Measurements from ENCODE around the gene MLN. TPM values are rescaled to one million over a fixed set of nuclear protein-coding genes. Genes with fewer than 3 reads are reported as not detected.

MLN gene
- total and polyA plus RNA-seq, 2 experiments from 2014 or later: 0.86 to 2.3 TPM

DNA sequence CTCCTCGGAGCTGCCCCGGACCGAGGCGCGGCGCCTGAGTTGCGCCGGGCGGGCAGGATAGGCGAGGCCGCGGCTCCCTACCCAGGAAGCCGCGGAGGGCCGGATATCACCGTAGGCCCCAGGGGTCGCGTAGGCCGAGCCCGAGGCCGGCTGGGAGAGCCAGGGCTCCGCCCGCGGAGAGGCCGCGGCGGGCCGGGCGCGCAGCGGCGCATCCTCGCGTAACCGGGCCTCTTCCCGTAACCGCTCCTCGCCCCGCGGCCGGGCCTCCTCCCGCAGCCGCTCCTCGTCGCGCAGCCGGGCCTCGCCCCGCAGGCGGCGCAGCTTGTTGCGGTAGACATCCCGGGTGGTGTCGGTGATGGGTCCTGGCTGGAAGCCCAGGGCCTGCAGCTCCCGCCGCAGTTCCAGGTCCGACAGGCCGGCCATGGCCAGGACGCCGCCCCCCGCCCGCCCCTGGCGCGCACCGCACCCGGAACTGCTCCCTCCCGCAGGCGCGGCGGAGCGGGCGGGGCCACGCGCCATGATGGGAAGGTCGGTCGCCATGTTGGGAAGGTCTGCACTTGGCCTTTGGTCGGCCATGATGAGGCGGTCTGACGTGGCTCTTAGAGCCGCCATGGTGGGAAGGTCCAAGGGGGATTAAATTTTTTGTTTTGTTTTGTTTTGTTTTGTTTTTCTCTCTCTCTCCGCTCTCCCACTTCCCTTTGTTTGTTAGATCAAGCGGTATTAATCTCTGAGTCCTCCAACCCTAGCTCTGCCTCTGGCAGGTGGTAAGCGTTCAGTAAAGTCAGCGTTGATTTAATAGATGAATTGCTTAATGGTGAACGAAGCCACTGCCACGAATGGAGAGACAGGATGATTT is 14.9 kb downstream of the MLN start, which contains the start of gene LEMD2:
Gene LEMD2, minus strand, starts transcription at position 437 of the 856 bp plus-strand sequence. Its CDS starts 14 bp downstream, at position 423.
- Histone ChIP-seq H3K4me2 (peak within 1 kb of the TSS; percentile 94), H3K36me3 (replicated peaks; ENCODE audit: insufficient read depth, low read depth) (no peaks in the 10 kb centered on the region), H3K27ac (peak within 1 kb of the TSS; percentile 98), H3K27me3 (no peaks in the 10 kb centered on the region), H3K9me3 (ENCODE audit: low read depth) (no peaks in the 10 kb centered on the region), H4K20me1 (ENCODE audit: insufficient read depth, poor library complexity, severe bottlenecking) (peaks cover 39% of the 10 kb centered on the region), H2AFZ (peak within 1 kb of the TSS; percentile 99), H3K79me2 (peaks cover 44% of the 10 kb centered on the region), H3K4me3 (peak within 1 kb of the TSS; percentile 83), H3K4me1 (ENCODE audit: insufficient read depth) (peaks cover 31% of the 10 kb centered on the region), H3K9me2 (replicated peaks; ENCODE audit: insufficient read depth) (no peaks in the 10 kb centered on the region)
- DNase-seq (ENCODE audit: low spot score): peak; percentile 96
- WGBS (ENCODE audit: low lambda C conversion rate, missing lambda C conversion rate): 6% methylated on average over 74 of the region's 86 CpGs
- no peak for TF ChIP-seq EZH2 (IDR thresholded peaks at IDR 0.05; ENCODE audit: borderline replicate concordance)
- TF ChIP-seq, protein P1, sequence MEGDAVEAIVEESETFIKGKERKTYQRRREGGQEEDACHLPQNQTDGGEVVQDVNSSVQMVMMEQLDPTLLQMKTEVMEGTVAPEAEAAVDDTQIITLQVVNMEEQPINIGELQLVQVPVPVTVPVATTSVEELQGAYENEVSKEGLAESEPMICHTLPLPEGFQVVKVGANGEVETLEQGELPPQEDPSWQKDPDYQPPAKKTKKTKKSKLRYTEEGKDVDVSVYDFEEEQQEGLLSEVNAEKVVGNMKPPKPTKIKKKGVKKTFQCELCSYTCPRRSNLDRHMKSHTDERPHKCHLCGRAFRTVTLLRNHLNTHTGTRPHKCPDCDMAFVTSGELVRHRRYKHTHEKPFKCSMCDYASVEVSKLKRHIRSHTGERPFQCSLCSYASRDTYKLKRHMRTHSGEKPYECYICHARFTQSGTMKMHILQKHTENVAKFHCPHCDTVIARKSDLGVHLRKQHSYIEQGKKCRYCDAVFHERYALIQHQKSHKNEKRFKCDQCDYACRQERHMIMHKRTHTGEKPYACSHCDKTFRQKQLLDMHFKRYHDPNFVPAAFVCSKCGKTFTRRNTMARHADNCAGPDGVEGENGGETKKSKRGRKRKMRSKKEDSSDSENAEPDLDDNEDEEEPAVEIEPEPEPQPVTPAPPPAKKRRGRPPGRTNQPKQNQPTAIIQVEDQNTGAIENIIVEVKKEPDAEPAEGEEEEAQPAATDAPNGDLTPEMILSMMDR (IDR thresholded peaks at IDR 0.05; ENCODE audit: poor library complexity): no peak
- no peak for TF ChIP-seq EZH2phosphoT487 (IDR thresholded peaks at IDR 0.05; ENCODE audit: low read depth, severe bottlenecking, unreplicated experiment)

DNA sequence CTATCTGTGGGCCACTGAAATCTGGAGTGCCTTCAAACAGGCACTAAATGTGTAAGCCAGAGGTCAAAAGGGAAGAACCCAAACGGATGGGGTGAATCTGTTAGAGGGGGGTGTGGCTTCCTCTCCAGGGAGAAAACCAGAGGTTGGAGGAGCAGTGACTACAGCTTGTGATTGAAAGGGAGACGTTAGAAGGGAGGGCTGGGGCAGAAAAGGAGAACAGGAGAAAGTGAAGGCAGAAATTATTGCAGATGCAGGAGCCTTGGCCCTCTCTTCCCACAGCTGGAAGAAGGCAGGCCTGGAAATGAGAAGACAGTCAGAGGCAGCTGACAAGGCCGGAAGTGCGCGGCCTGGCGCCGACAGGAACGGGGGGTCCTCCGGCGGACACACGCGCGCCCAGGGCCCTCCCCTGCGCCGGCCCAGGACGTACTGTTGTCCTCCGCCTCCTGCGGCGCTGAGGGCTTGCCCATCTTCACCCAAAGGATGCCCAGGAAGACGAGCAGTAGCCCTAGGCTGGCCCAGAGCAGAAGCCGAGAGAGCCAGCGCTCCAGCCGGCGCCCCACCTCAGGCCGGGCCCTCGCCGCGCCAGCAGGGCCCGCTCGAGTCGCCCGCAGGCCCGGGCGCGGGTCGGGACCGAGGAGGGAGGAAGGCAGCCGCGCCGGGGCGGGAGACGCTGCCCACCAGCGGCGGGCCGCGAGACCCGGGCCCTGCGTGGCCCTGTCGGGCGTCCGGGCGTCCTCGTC is 15.7 kb downstream of the MLN start:
- H3K79me2 ChIP-seq: peaks cover 44% of the 10 kb centered on the region
- H2AFZ ChIP-seq: peak overlapping the region; percentile 46

DNA sequence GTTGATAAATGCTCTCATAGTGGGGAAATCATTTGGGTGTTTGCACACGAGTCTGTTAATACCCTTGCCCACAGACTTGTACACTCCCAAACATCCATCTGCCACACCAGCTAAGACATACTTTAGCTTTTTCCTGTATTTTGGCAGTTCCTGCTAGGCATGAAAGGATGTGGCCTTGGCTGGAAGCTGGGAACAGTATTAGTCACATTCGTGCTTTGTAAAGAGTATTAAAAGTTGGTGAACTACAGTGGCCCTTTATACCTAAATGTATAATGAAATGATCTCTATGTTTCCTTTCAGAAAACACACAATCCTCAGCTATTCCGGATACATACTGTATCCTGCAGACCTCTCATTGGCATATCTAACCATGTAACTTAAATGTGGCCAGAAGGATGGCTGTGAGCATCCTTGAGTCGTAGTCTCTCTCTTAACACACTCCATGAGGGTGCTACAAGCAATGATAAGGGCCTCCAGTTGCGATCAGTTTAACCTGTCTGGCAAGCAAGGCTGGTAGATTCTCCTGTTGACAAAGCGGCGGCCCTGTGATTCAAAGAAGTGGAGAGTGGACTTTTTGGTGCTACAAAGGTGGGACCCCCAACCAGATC is 16.4 kb downstream of the MLN start:
- peaks cover 47% of the 10 kb centered on the region for H4K20me1 ChIP-seq (ENCODE audit: insufficient read depth, poor library complexity, severe bottlenecking)
- H3K4me1 ChIP-seq (ENCODE audit: insufficient read depth): peaks cover 31% of the 10 kb centered on the region
- peak overlapping the region; percentile 83 for H3K4me3 ChIP-seq
- DNase-seq (ENCODE audit: low spot score): no peak
- no peaks in the 10 kb centered on the region for H3K9me2 ChIP-seq (replicated peaks; ENCODE audit: insufficient read depth)
- no peaks in the 10 kb centered on the region for H3K9me3 ChIP-seq (ENCODE audit: low read depth)
- no peak overlapping the region for H2AFZ ChIP-seq
- 51% methylated on average over 7 of the region's 7 CpGs for WGBS (ENCODE audit: low lambda C conversion rate, missing lambda C conversion rate)
- peaks cover 44% of the 10 kb centered on the region for H3K79me2 ChIP-seq
- H3K27me3 ChIP-seq: no peaks in the 10 kb centered on the region
- peak overlapping the region; percentile 94 for H3K4me2 ChIP-seq
- H3K36me3 ChIP-seq (replicated peaks; ENCODE audit: insufficient read depth, low read depth): no peaks in the 10 kb centered on the region
- H3K27ac ChIP-seq: peak overlapping the region; percentile 98
- TF ChIP-seq EZH2phosphoT487 (IDR thresholded peaks at IDR 0.05; ENCODE audit: low read depth, severe bottlenecking, unreplicated experiment) (no peak), EZH2 (IDR thresholded peaks at IDR 0.05; ENCODE audit: borderline replicate concordance) (no peak)
- TF ChIP-seq, protein P1 (IDR thresholded peaks at IDR 0.05; ENCODE audit: poor library complexity): no peak

More for the DNA sequence above, 15.7 kb downstream of the MLN start:
- H3K4me3 ChIP-seq: peak overlapping the region; percentile 83
- TF ChIP-seq EZH2phosphoT487 (IDR thresholded peaks at IDR 0.05; ENCODE audit: low read depth, severe bottlenecking, unreplicated experiment): no peak
- peak overlapping the region; percentile 94 for H3K4me2 ChIP-seq
- H3K27me3 ChIP-seq: no peaks in the 10 kb centered on the region
- peak overlapping the region; percentile 98 for H3K27ac ChIP-seq
- H3K9me3 ChIP-seq (ENCODE audit: low read depth): no peaks in the 10 kb centered on the region
- H3K36me3 ChIP-seq (replicated peaks; ENCODE audit: insufficient read depth, low read depth): no peaks in the 10 kb centered on the region
- peaks cover 31% of the 10 kb centered on the region for H3K4me1 ChIP-seq (ENCODE audit: insufficient read depth)
- peak; percentile 81 for DNase-seq (ENCODE audit: low spot score)
- H3K9me2 ChIP-seq (replicated peaks; ENCODE audit: insufficient read depth): no peaks in the 10 kb centered on the region
- 2% methylated on average over 37 of the region's 53 CpGs for WGBS (ENCODE audit: low lambda C conversion rate, missing lambda C conversion rate)
- peaks cover 46% of the 10 kb centered on the region for H4K20me1 ChIP-seq (ENCODE audit: insufficient read depth, poor library complexity, severe bottlenecking)
